Epithelial cell of esophagus (primary cell): ENCODE measurements around the gene JUP.

Experiments
- DNase-seq: peaks from one replicate; pipeline ENCODE4 v3.0.0; 2010; ENCODE audit warnings: low read depth
- H3K4me3 ChIP-seq: 2 replicates; pipeline ENCODE4 v1.5.1; 2011; ENCODE audit warnings: mild to moderate bottlenecking, low read length, control low read depth
- CTCF ChIP-seq: IDR thresholded peaks from 2 replicates; pipeline ENCODE4 v1.5.1; 2011; ENCODE audit warnings: low read depth, mild to moderate bottlenecking, low read length, control low read depth, inconsistent platforms; ENCODE audit not compliant: insufficient read depth; ENCODE audit errors: missing control alignments

The JUP gene

GRCh38 chr17:41748275-41748674 lies 38.2 kb downstream of the JUP start:
- TF ChIP-seq CTCF: no peak
- no peak overlapping the region for H3K4me3 ChIP-seq
- peak; percentile 51 for DNase-seq

GRCh38 chr17:41741709-41742108 lies 44.8 kb downstream of the JUP start:
- no peak overlapping the region for H3K4me3 ChIP-seq
- DNase-seq: no peak
- no peak for TF ChIP-seq CTCF

- no peak for TF ChIP-seq CTCF
- DNase-seq: no peak
- no peak overlapping the region for H3K4me3 ChIP-seq
Observed at GRCh38 chr17:41740506-41740905, 46.0 kb downstream of the JUP start.

GRCh38 chr17:41739661-41740352 lies 46.7 kb downstream of the JUP start:
- DNase-seq: peak; percentile 93
- TF ChIP-seq CTCF: no peak
- no peak overlapping the region for H3K4me3 ChIP-seq

GRCh38 chr17:41738801-41739112 lies 47.8 kb downstream of the JUP start:
- H3K4me3 ChIP-seq: no peak overlapping the region
- TF ChIP-seq CTCF: no peak
- no peak for DNase-seq

GRCh38 chr17:41738077-41738800 lies 48.3 kb downstream of the JUP start:
- TF ChIP-seq CTCF: peak; percentile 99
- peak; percentile 80 for DNase-seq
- no peak overlapping the region for H3K4me3 ChIP-seq

- no peak overlapping the region for H3K4me3 ChIP-seq
- no peak for TF ChIP-seq CTCF
- no peak for DNase-seq
Observed at GRCh38 chr17:41737680-41738023, 48.9 kb downstream of the JUP start.
